HepG2 (cell line): ENCODE results near the gene DAPP1. TPM values are rescaled to one million over a fixed set of nuclear protein-coding genes. Genes with fewer than 3 reads are reported as not detected.

Source experiments
- ATAC-seq: fragments of 200-7000 bp; cut with Tn5 transposase; 3 replicates; pipeline ENCODE4 v1.9.1; 2020; ENCODE audit warnings: mild to moderate bottlenecking, moderate library complexity
- BruUV-seq: library from RNA; stranded (reverse); fragments of 400-500 nt; replicated peaks from 2 replicates; lab custom pipeline; 2021; lab: Mats Ljungman, UMichigan
- CTCF ChIA-PET: fragments of 300-600 bp; formaldehyde crosslinking; extraction: SDS; loops from one replicate; lab custom pipeline; 2021; ENCODE audit warnings: low total read pairs, inconsistent platforms, low intra/inter-chr PET ratio; lab: Yijun Ruan, JAX
- POLR2A ChIA-PET: fragments of 350-600 bp; sonication (Branson Sonifier 250); formaldehyde crosslinking; loops from one replicate; lab custom pipeline; 2020; ENCODE audit warnings: antibody characterized with exemption, inconsistent platforms; lab: Yijun Ruan, JAX
- DNase-seq: peaks from one replicate; pipeline ENCODE4 v3.0.0-alpha.2; 2015; ENCODE audit warnings: low spot score
- FAIRE-seq: peaks from 3 replicates; lab custom pipeline; 2011; peaks lifted over from hg19 to GRCh38; lab: Jason Lieb, UNC
- H2AFZ ChIP-seq: one replicate; pipeline ENCODE4 v1.6.1; 2011; ENCODE audit warnings: low read length, inconsistent platforms
- H3K27ac ChIP-seq: fragments of 300-600 bp; 3 replicates; pipeline ENCODE4 v1.8.0; 2011; ENCODE audit warnings: mixed run types, mild to moderate bottlenecking, mixed read lengths, low read length, inconsistent platforms; ENCODE audit not compliant: insufficient read depth; ENCODE audit errors: extremely low read length
- H3K27me3 ChIP-seq, 2 experiments: fragments of 200-600 bp in 1 of 2; 2 replicates in 1 of 2; 3 replicates in 1 of 2; pipeline versions ENCODE4 v1.6.0 to v1.8.0; 2011; ENCODE audit warnings: low read length in 2 of 2, mild to moderate bottlenecking in 2 of 2, moderate library complexity in 2 of 2, inconsistent platforms in 1 of 2; ENCODE audit not compliant: insufficient read depth in 2 of 2, control insufficient read depth in 1 of 2
- H3K36me3 ChIP-seq, 2 experiments: fragments of 200-600 bp in 1 of 2; replicated peaks in 1 of 2; 2 replicates in 1 of 2; 3 replicates in 1 of 2; pipeline versions ENCODE4 v1.5.1 to v1.8.0; 2011; ENCODE audit warnings: low read length in 2 of 2, inconsistent platforms in 1 of 2; ENCODE audit not compliant: insufficient read depth in 2 of 2, control insufficient read depth in 1 of 2
- H3K4me1 ChIP-seq: 2 replicates; pipeline ENCODE4 v1.5.1; 2012; ENCODE audit warnings: low read length, inconsistent platforms; ENCODE audit not compliant: insufficient read depth
- H3K4me2 ChIP-seq: 2 replicates; pipeline ENCODE4 v1.6.0; 2011; ENCODE audit warnings: low read depth, low read length, inconsistent platforms
- H3K4me3 ChIP-seq, 3 experiments: fragments of 200-600 bp in 1 of 3; sonication (generic), shearing (Covaris generic) in 1 of 3; replicated peaks in 1 of 3; 2 replicates each; pipeline ENCODE4 v1.5.1; 2011 to 2016; ENCODE audit warnings: low read length in 3 of 3, inconsistent platforms in 2 of 3, low read depth in 2 of 3, mild to moderate bottlenecking in 2 of 3, control low read depth in 1 of 3, mixed read lengths in 1 of 3; ENCODE audit not compliant: insufficient read depth in 1 of 3
- H3K79me2 ChIP-seq: one replicate; pipeline ENCODE4 v1.6.1; 2011; ENCODE audit warnings: low read length, inconsistent platforms; ENCODE audit not compliant: insufficient read depth
- H3K9ac ChIP-seq: 2 replicates; pipeline ENCODE4 v1.6.0; 2011; ENCODE audit warnings: mild to moderate bottlenecking, low read depth, low read length, inconsistent platforms; ENCODE audit not compliant: insufficient read depth
- H3K9me3 ChIP-seq: 2 replicates; pipeline ENCODE4 v1.5.1; 2012; ENCODE audit warnings: mild to moderate bottlenecking, low read length
- H4K20me1 ChIP-seq: 2 replicates; pipeline ENCODE4 v1.6.0; 2011; ENCODE audit warnings: inconsistent platforms, mild to moderate bottlenecking, low read length, moderate library complexity; ENCODE audit not compliant: insufficient read depth
- HOXA7 ChIP-seq: sonication (generic); formaldehyde crosslinking; IDR thresholded peaks from 2 replicates; pipeline ENCODE4 v1.8.1; 2022; ENCODE audit warnings: mild to moderate bottlenecking, missing genetic modification reagents, moderate library complexity
- JUN ChIP-seq: sonication (generic); formaldehyde crosslinking; IDR thresholded peaks from 2 replicates; pipeline ENCODE4 v1.4.0; 2020; ENCODE audit warnings: mild to moderate bottlenecking, missing genetic modification reagents
- KIAA2018 ChIP-seq: sonication (generic); formaldehyde crosslinking; IDR thresholded peaks from 2 replicates; pipeline ENCODE4 v1.5.0; 2020; ENCODE audit warnings: mild to moderate bottlenecking, missing genetic modification reagents, borderline replicate concordance
- KLF6 ChIP-seq: IDR thresholded peaks from 2 replicates; pipeline ENCODE4 v1.8.0; 2016; ENCODE audit warnings: missing biosample characterization, missing genetic modification reagents
- NFYB ChIP-seq: sonication (generic); formaldehyde crosslinking; IDR thresholded peaks from 2 replicates; pipeline ENCODE4 v1.4.0; 2020; ENCODE audit warnings: missing genetic modification reagents
- SAFB2 ChIP-seq: sonication (generic); formaldehyde crosslinking; IDR thresholded peaks from 2 replicates; pipeline ENCODE4 v1.5.1; 2020; ENCODE audit warnings: missing genetic modification reagents, low read depth, mild to moderate bottlenecking, borderline replicate concordance
- ZNF263 ChIP-seq: sonication (generic); formaldehyde crosslinking; IDR thresholded peaks from 2 replicates; pipeline ENCODE4 v1.4.0; 2020; ENCODE audit warnings: missing genetic modification reagents
- ZNF570 ChIP-seq: sonication (generic); formaldehyde crosslinking; IDR thresholded peaks from 2 replicates; pipeline ENCODE4 v1.4.0; 2020; ENCODE audit warnings: mild to moderate bottlenecking, missing genetic modification reagents, borderline replicate concordance
- WGBS: methylation state at CpG from one replicate; pipeline ENCODE4 v1.1.6; 2017; ENCODE audit warnings: low lambda C conversion rate; 5-methylcytosine and 5-hydroxymethylcytosine counted together
- in situ Hi-C: cut with HindIII; loops from 2 replicates; pipeline ENCODE4 v1.10.0; 2017; ENCODE audit warnings: low pct_unique_long_range_greater_than_20kb; ENCODE audit not compliant: extremely low pct_ligation_motif_present
- intact Hi-C: fragments of 100-400 bp; cut with micrococcal nuclease; formaldehyde crosslinking; loops from one replicate; pipeline ENCODE4 v1.10.0; 2022; ENCODE audit not compliant: unreplicated experiment
- polyA plus RNA-seq, 8 experiments: library from polyadenylated mRNA; depleted of rRNA in 3 of 8; stranded (reverse) in 7 of 8; unstranded in 1 of 8; fragments of >200 nt; fragmentation: Illumina TruSeq in 4 of 8; extraction: Trizol in 4 of 8; gene quantifications; 2 replicates each; pipeline versions ENCODE4 v1.2.1 to v1.2.3, GENCODE V29; 2011 to 2016; ENCODE audit warnings: low read depth in 4 of 8, missing spikeins in 1 of 8, mixed read lengths in 1 of 8; ENCODE audit not compliant: insufficient read depth in 1 of 8
- total RNA-seq, 5 experiments: library from RNA; depleted of rRNA; stranded (reverse); fragments of >200 nt; fragmentation: Illumina TruSeq; extraction: Trizol; gene quantifications; 2 replicates each; pipeline ENCODE4 v1.2.3, GENCODE V29; 2016; ENCODE audit warnings: low read depth in 1 of 5

The DAPP1 gene
- total and polyA plus RNA-seq, 2 of the 13 experiments (the other 11 are each of a cell fraction or from before 2014, with no cell fraction given) = not detected

DNA sequence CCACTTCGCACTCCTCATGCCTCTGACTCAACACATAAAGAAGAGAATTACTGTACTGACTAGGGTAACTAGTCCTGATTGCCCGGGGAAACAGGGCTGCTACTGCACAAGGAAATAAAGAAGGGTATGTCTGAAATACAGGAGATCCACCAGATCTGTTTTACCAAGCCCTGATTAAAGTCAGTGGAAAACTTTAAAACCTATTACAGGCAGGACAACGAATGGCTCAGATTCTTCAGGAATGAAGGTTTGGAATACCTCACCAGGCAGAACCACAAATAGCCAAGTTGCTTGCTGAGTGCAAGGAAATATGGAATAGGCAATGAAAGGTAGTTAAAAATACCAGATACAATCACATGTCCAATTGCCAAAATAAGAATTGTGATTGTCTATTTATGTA, 60.3 kb downstream of the DAPP1 start:
- Histone ChIP-seq H3K79me2 (no peaks in the 10 kb centered on the region), H3K4me2 (no peak overlapping the region), H3K9me3 (no peaks in the 10 kb centered on the region), H3K4me1 (no peaks in the 10 kb centered on the region), H2AFZ (no peak overlapping the region), H3K9ac (no peak overlapping the region), H3K36me3 (peaks cover 7 to 24% of the 10 kb centered on the region in 2 experiments; a peak in 4 of 5 replicates), H3K27me3 (no peaks in the 10 kb centered on the region), H4K20me1 (no peaks in the 10 kb centered on the region), H3K4me3 (no peak overlapping the region), H3K27ac (no peak overlapping the region)
- CTCF ChIA-PET = no interaction called here
- BruUV-seq = no TSS peak
- WGBS = 100% methylated on average over 3 of the region's 3 CpGs
- FAIRE-seq (no peak), DNase-seq (no peak), ATAC-seq (no peak)
- POLR2A ChIA-PET = no interaction called here
- in situ Hi-C loops = no loop called here
- TF ChIP-seq SAFB2 (no peak), KLF6 (CRISPR knock-in tag) (no peak), HOXA7 (CRISPR knock-in tag) (no peak), KIAA2018 (CRISPR knock-in tag) (no peak), JUN (CRISPR knock-in tag) (no peak), ZNF570 (CRISPR knock-in tag) (no peak), NFYB (no peak), ZNF263 (CRISPR knock-in tag) (no peak)
- intact Hi-C loops = no loop called here
